OCI-LY1 (cell line): ENCODE data around the gene LPO.

ENCODE experiments used
- H2AFZ ChIP-seq: fragments of 200-600 bp; sonication (generic), shearing (Covaris generic); 2 replicates; pipeline ENCODE4 v1.6.0; 2014; ENCODE audit warnings: antibody characterized with exemption, mild to moderate bottlenecking, low read length
- H3F3A ChIP-seq: fragments of 200-600 bp; sonication (generic), shearing (Covaris generic); 2 replicates; pipeline ENCODE4 v1.6.0; 2014; ENCODE audit warnings: mild to moderate bottlenecking, antibody characterized with exemption, low read length, moderate library complexity; ENCODE audit not compliant: insufficient read depth
- H3K27ac ChIP-seq: fragments of 200-600 bp; sonication (generic); 2 replicates; pipeline ENCODE4 v1.5.1; 2014; ENCODE audit warnings: low read length, mixed run types, mild to moderate bottlenecking, low read depth; ENCODE audit not compliant: poor library complexity, severe bottlenecking
- H3K27me3 ChIP-seq: fragments of 200-600 bp; sonication (generic); 2 replicates; pipeline ENCODE4 v1.6.0; 2014; ENCODE audit warnings: antibody characterized with exemption, mild to moderate bottlenecking, low read length, moderate library complexity; ENCODE audit not compliant: insufficient read depth
- H3K36me3 ChIP-seq: fragments of 200-600 bp; sonication (generic); 2 replicates; pipeline ENCODE4 v1.6.1; 2014; ENCODE audit warnings: mild to moderate bottlenecking, antibody characterized with exemption, low read length, moderate library complexity, mixed read lengths; ENCODE audit not compliant: insufficient read depth
- H3K4me1 ChIP-seq: fragments of 200-600 bp; sonication (generic); 2 replicates; pipeline ENCODE4 v1.5.1; 2014; ENCODE audit warnings: mild to moderate bottlenecking, low read length, moderate library complexity; ENCODE audit not compliant: insufficient read depth, severe bottlenecking
- H3K4me2 ChIP-seq: fragments of 200-600 bp; sonication (generic), shearing (Covaris generic); 2 replicates; pipeline ENCODE4 v1.6.1; 2014; ENCODE audit warnings: low read length
- H3K4me3 ChIP-seq: fragments of 200-600 bp; sonication (generic); 2 replicates; pipeline ENCODE4 v1.5.1; 2014; ENCODE audit warnings: low read length, low read depth, mild to moderate bottlenecking, mixed read lengths; ENCODE audit not compliant: poor library complexity, severe bottlenecking
- H3K79me2 ChIP-seq: fragments of 200-600 bp; shearing (Covaris generic); 2 replicates; pipeline ENCODE4 v1.6.1; 2016; ENCODE audit warnings: mixed run types, low read length, mixed read lengths; ENCODE audit not compliant: insufficient read depth
- H3K9ac ChIP-seq: fragments of 200-600 bp; sonication (generic), shearing (Covaris generic); 2 replicates; pipeline ENCODE4 v1.6.1; 2014; ENCODE audit warnings: mild to moderate bottlenecking, low read length, mixed read lengths
- H3K9me2 ChIP-seq: fragments of 200-600 bp; sonication (generic), shearing (Covaris generic); 2 replicates; pipeline ENCODE4 v1.6.1; 2014; ENCODE audit warnings: low read depth, mild to moderate bottlenecking, low read length, mixed read lengths
- H3K9me3 ChIP-seq: fragments of 200-600 bp; shearing (Covaris generic); 2 replicates; pipeline ENCODE4 v1.6.1; 2014; ENCODE audit warnings: low read length, mixed read lengths
- H4K20me1 ChIP-seq: fragments of 200-600 bp; sonication (generic), shearing (Covaris generic); 2 replicates; pipeline ENCODE4 v1.6.0; 2016; ENCODE audit warnings: mild to moderate bottlenecking, low read length; ENCODE audit not compliant: insufficient read depth
- CTCF ChIP-seq: fragments of 200-600 bp; sonication (generic), shearing (Covaris generic); IDR thresholded peaks from 2 replicates; pipeline ENCODE4 v1.5.1; 2017; ENCODE audit warnings: mild to moderate bottlenecking, antibody characterized with exemption, low read length, moderate library complexity, mixed read lengths
- EZH2 ChIP-seq: fragments of 200-600 bp; sonication (generic), shearing (Covaris generic); IDR thresholded peaks from 2 replicates; pipeline ENCODE4 v1.8.0; 2017; ENCODE audit warnings: borderline replicate concordance, mixed run types, mild to moderate bottlenecking, antibody characterized with exemption, low read length, moderate library complexity, mixed read lengths

LPO gene

GRCh38 chr17:58224315-58224714 lies 14.1 kb upstream of the LPO start:
- Histone ChIP-seq H3K9ac (no peak overlapping the region), H3K4me3 (no peak overlapping the region), H3K9me2 (no peaks in the 10 kb centered on the region), H3F3A (no peaks in the 10 kb centered on the region), H3K27me3 (no peaks in the 10 kb centered on the region), H4K20me1 (no peaks in the 10 kb centered on the region), H3K79me2 (no peaks in the 10 kb centered on the region), H2AFZ (no peak overlapping the region), H3K36me3 (no peaks in the 10 kb centered on the region; the same call in 1 of the 2 replicates), H3K9me3 (no peaks in the 10 kb centered on the region), H3K4me2 (no peak overlapping the region), H3K4me1 (peaks cover 10% of the 10 kb centered on the region), H3K27ac (no peak overlapping the region)
- no peak for TF ChIP-seq CTCF

- no peak overlapping the region for H2AFZ ChIP-seq
- TF ChIP-seq CTCF (no peak), EZH2 (no peak)
- H3K4me1 ChIP-seq: peaks cover 4% of the 10 kb centered on the region
- H4K20me1 ChIP-seq: no peaks in the 10 kb centered on the region
- no peak overlapping the region for H3K4me3 ChIP-seq
- H3K27me3 ChIP-seq: 0 out of 2 replicates have a peak, but pooled peaks cover 4% of the 10 kb centered on the region
- H3K4me2 ChIP-seq: no peak overlapping the region
- H3K36me3 ChIP-seq: no peaks in the 10 kb centered on the region; the same call in 1 of the 2 replicates
- no peaks in the 10 kb centered on the region for H3K9me3 ChIP-seq
- no peak overlapping the region for H3K9ac ChIP-seq
- H3F3A ChIP-seq: no peaks in the 10 kb centered on the region
- no peak overlapping the region for H3K27ac ChIP-seq
- no peaks in the 10 kb centered on the region for H3K9me2 ChIP-seq
- H3K79me2 ChIP-seq: no peaks in the 10 kb centered on the region
Measured at GRCh38 chr17:58227733-58228132, 10.7 kb upstream of the LPO start.

GRCh38 chr17:58228679-58229078 lies 9.7 kb upstream of the LPO start:
- no peaks in the 10 kb centered on the region for H4K20me1 ChIP-seq
- H3K9me2 ChIP-seq: no peaks in the 10 kb centered on the region
- H3K79me2 ChIP-seq: no peaks in the 10 kb centered on the region
- no peak overlapping the region for H3K4me2 ChIP-seq
- no peak overlapping the region for H3K4me3 ChIP-seq
- TF ChIP-seq CTCF (no peak), EZH2 (no peak)
- H3F3A ChIP-seq: no peaks in the 10 kb centered on the region
- H3K4me1 ChIP-seq: peaks cover 9% of the 10 kb centered on the region
- H3K9ac ChIP-seq: no peak overlapping the region
- no peak overlapping the region for H3K27ac ChIP-seq
- H3K27me3 ChIP-seq: 0 out of 2 replicates have a peak, but pooled peaks cover 6% of the 10 kb centered on the region
- H3K9me3 ChIP-seq: no peaks in the 10 kb centered on the region
- no peak overlapping the region for H2AFZ ChIP-seq
- H3K36me3 ChIP-seq: no peaks in the 10 kb centered on the region; the same call in 1 of the 2 replicates
